ENCODE measurements around the gene PATJ. TPM values are rescaled to one million over a fixed set of nuclear protein-coding genes. Genes with fewer than 3 reads are reported as not detected.
"Not testable (repeated sequence)": the region's sequence is repeated elsewhere in the genome, so short reads cannot be mapped to it uniquely, and the experiment has no call there.

The PATJ gene
- total RNA-seq, 2 donors from 2014 or later = 37.9 to 72.1 TPM

- H3K9me3 ChIP-seq = no peaks in the 10 kb centered on the region
- H3K27ac ChIP-seq = no peak overlapping the region
- no peaks in the 10 kb centered on the region for H3K36me3 ChIP-seq
- H3K4me3 ChIP-seq = no peak overlapping the region
- H3K4me1 ChIP-seq = no peaks in the 10 kb centered on the region
- no peak for DNase-seq (ENCODE audit: low spot score)
- TF ChIP-seq, protein P1, sequence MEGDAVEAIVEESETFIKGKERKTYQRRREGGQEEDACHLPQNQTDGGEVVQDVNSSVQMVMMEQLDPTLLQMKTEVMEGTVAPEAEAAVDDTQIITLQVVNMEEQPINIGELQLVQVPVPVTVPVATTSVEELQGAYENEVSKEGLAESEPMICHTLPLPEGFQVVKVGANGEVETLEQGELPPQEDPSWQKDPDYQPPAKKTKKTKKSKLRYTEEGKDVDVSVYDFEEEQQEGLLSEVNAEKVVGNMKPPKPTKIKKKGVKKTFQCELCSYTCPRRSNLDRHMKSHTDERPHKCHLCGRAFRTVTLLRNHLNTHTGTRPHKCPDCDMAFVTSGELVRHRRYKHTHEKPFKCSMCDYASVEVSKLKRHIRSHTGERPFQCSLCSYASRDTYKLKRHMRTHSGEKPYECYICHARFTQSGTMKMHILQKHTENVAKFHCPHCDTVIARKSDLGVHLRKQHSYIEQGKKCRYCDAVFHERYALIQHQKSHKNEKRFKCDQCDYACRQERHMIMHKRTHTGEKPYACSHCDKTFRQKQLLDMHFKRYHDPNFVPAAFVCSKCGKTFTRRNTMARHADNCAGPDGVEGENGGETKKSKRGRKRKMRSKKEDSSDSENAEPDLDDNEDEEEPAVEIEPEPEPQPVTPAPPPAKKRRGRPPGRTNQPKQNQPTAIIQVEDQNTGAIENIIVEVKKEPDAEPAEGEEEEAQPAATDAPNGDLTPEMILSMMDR (IDR thresholded peaks at IDR 0.05) = no peak
- no peaks in the 10 kb centered on the region for H3K27me3 ChIP-seq
Measured at GRCh38 chr1:62181532-62181931, 439.3 kb downstream of the PATJ start.

GRCh38 chr1:62182157-62182556 is 439.9 kb downstream of the PATJ start:
- not testable (repeated sequence) for H3K4me3 ChIP-seq; H3K9me3 ChIP-seq; H3K27me3 ChIP-seq; H3K27ac ChIP-seq; DNase-seq (ENCODE audit: low spot score); H3K36me3 ChIP-seq; H3K4me1 ChIP-seq

- H3K27me3 ChIP-seq; DNase-seq (ENCODE audit: low spot score); H3K9me3 ChIP-seq; H3K4me3 ChIP-seq; H3K4me1 ChIP-seq; H3K36me3 ChIP-seq; H3K27ac ChIP-seq: not testable (repeated sequence)
Measured at GRCh38 chr1:62183164-62184020, 441.1 kb downstream of the PATJ start.

DNA sequence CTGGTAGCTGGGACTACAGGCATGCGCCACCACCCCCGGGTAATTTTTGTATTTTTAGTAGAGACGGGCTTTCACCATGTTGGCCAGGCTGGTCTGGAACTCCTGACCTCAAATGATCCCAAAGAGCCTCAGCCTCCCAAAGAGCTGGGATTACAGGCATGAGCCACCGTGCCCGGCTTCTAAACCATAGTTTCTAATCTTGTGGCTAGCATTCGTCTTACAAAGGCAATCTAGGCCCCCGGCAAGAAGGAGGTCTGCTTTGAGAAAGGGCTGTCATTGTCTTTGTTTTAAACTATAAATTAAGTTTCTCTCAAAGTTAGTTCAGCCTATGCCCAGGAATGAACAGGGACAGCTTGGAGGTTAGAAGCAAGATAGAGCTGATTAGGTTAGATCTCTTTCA is 442.1 kb downstream of the PATJ start:
- TF ChIP-seq, protein P1 (IDR thresholded peaks at IDR 0.05) = no peak
- Histone ChIP-seq H3K27me3 (no peaks in the 10 kb centered on the region), H3K27ac (no peak overlapping the region), H3K4me1 (no peaks in the 10 kb centered on the region), H3K9me3 (no peaks in the 10 kb centered on the region), H3K36me3 (no peaks in the 10 kb centered on the region), H3K4me3 (no peak overlapping the region)
- no peak for DNase-seq (ENCODE audit: low spot score)

- DNase-seq (ENCODE audit: low spot score); H3K4me3 ChIP-seq; H3K36me3 ChIP-seq; H3K4me1 ChIP-seq; H3K27ac ChIP-seq; H3K9me3 ChIP-seq; H3K27me3 ChIP-seq: not testable (repeated sequence)
Measured at GRCh38 chr1:62185233-62185632, 443.0 kb downstream of the PATJ start.

GRCh38 chr1:62185677-62186076 is 443.4 kb downstream of the PATJ start:
- TF ChIP-seq, protein P1 (IDR thresholded peaks at IDR 0.05) = no peak
- no peak overlapping the region for H3K4me3 ChIP-seq
- H3K9me3 ChIP-seq = no peaks in the 10 kb centered on the region
- H3K27me3 ChIP-seq = no peaks in the 10 kb centered on the region
- no peak overlapping the region for H3K27ac ChIP-seq
- no peaks in the 10 kb centered on the region for H3K36me3 ChIP-seq
- H3K4me1 ChIP-seq = no peaks in the 10 kb centered on the region
- no peak for DNase-seq (ENCODE audit: low spot score)

DNA sequence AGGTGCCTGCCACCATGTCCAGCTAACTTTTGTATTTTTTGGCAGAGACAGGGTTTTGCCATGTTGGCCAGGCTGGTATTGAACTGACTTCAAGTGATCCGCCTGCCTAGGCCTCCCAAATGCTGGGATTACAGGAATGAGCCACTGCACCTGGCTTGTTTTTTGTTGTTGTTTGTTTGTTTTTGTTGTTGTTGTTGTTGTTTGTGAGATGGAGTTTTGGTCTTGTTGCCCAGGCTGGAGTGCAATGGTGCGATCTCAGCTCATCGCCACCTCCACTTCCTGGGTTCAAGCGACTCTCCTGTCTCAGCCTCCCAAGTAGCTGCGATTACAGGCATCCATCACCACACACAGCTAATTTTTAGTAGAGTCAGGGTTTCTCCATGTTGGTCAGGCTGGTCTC is 445.3 kb downstream of the PATJ start:
- DNase-seq (ENCODE audit: low spot score) = peak; percentile 32
- Histone ChIP-seq H3K27me3 (no peaks in the 10 kb centered on the region), H3K27ac (no peak overlapping the region), H3K9me3 (no peaks in the 10 kb centered on the region), H3K4me3 (no peak overlapping the region), H3K36me3 (no peaks in the 10 kb centered on the region), H3K4me1 (no peaks in the 10 kb centered on the region)
- TF ChIP-seq, protein P1 (IDR thresholded peaks at IDR 0.05) = no peak
